ENCODE measurements around the gene RPTOR. TPM values are rescaled to one million over a fixed set of nuclear protein-coding genes. Genes with fewer than 3 reads are reported as not detected.

Gene RPTOR
- total RNA-seq, 1 experiment from 2014 or later: 46.2 TPM

DNA sequence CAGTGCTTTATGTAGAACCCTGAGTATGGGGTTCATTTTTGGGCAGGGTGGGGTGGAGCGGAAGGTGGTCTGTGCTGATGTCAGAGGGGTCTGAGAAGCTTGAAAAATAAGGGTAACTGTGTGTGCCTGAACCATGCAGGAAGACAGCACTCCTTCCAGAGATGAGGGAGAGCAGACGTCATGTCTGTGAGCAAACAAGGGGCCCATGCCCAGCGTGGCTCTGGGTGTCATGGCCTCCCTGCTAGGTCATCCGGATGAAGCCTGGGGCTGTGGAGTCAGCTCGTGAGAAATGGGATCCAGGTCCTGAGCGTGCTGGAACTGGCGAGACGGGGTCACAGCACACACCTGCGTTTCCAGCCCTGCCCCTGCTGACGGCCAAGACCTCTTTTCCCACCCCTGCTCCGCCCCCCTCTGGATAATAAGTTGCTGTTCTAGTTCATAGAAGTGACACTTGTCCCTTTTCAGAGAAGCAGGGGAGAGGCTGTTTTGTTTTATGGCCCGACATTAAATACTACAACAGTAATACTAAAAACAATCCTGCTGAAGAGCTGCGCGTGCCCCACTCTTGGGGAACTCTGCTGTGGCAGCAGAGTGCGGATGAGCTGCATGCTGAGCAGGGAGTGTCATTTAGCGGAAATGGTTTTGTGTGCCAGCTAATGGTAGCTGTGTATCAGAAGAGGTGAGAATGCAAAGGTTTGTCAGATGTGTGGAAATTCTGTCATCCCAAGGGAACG, 92.6 kb downstream of the RPTOR start:
- DNase-seq (no peak), ATAC-seq (no peak)
- ChIA-PET POLR2A (ENCODE audit: unreplicated experiment) (no interaction called here), CTCF (no interaction called here)
- Histone ChIP-seq H3F3A (ENCODE audit: low read length, unreplicated experiment) (no peaks in the 10 kb centered on the region), H3K27ac (ENCODE audit: low read length) (no peak overlapping the region), H3K27me3 (ENCODE audit: low read length) (no peaks in the 10 kb centered on the region), H3K79me2 (ENCODE audit: low read length) (peaks cover 72% of the 10 kb centered on the region), H3K9me2 (replicated peaks; ENCODE audit: low read length) (no peaks in the 10 kb centered on the region), H3K36me3 (ENCODE audit: low read depth, low read length) (no peaks in the 10 kb centered on the region), H3K9me3 (ENCODE audit: low read length) (no peaks in the 10 kb centered on the region), H4K20me1 (ENCODE audit: low read length) (0 out of 2 replicates have a peak, but pooled peaks cover 4% of the 10 kb centered on the region), H3K4me1 (ENCODE audit: insufficient read depth, low read length) (no peaks in the 10 kb centered on the region), H3K4me2 (ENCODE audit: low read length) (no peak overlapping the region), H3K4me3 (ENCODE audit: low read length) (no peak overlapping the region), H3K9ac (ENCODE audit: low read length) (no peak overlapping the region), H2AFZ (ENCODE audit: low read length) (no peak overlapping the region)
- intact Hi-C loops (cut with micrococcal nuclease): no loop called here
- TF ChIP-seq, protein P1, sequence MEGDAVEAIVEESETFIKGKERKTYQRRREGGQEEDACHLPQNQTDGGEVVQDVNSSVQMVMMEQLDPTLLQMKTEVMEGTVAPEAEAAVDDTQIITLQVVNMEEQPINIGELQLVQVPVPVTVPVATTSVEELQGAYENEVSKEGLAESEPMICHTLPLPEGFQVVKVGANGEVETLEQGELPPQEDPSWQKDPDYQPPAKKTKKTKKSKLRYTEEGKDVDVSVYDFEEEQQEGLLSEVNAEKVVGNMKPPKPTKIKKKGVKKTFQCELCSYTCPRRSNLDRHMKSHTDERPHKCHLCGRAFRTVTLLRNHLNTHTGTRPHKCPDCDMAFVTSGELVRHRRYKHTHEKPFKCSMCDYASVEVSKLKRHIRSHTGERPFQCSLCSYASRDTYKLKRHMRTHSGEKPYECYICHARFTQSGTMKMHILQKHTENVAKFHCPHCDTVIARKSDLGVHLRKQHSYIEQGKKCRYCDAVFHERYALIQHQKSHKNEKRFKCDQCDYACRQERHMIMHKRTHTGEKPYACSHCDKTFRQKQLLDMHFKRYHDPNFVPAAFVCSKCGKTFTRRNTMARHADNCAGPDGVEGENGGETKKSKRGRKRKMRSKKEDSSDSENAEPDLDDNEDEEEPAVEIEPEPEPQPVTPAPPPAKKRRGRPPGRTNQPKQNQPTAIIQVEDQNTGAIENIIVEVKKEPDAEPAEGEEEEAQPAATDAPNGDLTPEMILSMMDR (conservative IDR thresholded peaks at IDR 0.05; ENCODE audit: low read depth, low read length): no peak
- BruUV-seq (replicated peaks): no TSS peak

DNA sequence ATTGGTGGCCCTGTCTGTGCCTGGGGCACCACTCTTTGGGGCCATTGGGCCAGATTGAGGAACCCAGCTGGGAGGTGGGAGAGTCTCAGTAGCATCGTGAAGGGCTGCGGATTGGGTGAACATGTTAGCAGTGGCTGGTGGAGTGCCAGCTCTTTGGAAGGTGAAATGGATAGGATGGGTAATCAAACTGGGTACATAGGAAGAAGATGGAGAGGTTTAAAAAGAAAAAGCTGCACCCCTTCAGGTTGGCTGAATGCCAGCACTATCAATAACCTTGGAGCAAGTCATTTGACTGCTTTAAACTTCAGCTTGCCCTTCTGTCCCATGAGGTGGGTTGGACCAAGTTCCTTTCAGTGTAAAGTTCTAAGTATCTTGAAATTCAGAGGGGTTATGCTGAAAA, 95.0 kb downstream of the RPTOR start:
- ChIA-PET POLR2A (ENCODE audit: unreplicated experiment) (no interaction called here), CTCF (no interaction called here)
- H2AFZ ChIP-seq (ENCODE audit: low read length): no peak overlapping the region
- no peak overlapping the region for H3K4me2 ChIP-seq (ENCODE audit: low read length)
- H3K27ac ChIP-seq (ENCODE audit: low read length): no peak overlapping the region
- DNase-seq (no peak), ATAC-seq (no peak)
- H3K4me1 ChIP-seq (ENCODE audit: insufficient read depth, low read length): no peaks in the 10 kb centered on the region
- no TSS peak for BruUV-seq (replicated peaks)
- no peak for TF ChIP-seq EZH2phosphoT487 (IDR thresholded peaks at IDR 0.05; ENCODE audit: borderline replicate concordance, low read length)
- TF ChIP-seq EZH2 (IDR thresholded peaks at IDR 0.05; ENCODE audit: low read length, unreplicated experiment): no peak
- TF ChIP-seq, protein P1 (conservative IDR thresholded peaks at IDR 0.05; ENCODE audit: low read depth, low read length): no peak
- H3K36me3 ChIP-seq (ENCODE audit: low read depth, low read length): 0 out of 2 replicates have a peak, but pooled peaks cover 6% of the 10 kb centered on the region
- peaks cover 63% of the 10 kb centered on the region for H3K79me2 ChIP-seq (ENCODE audit: low read length)
- intact Hi-C loops (cut with micrococcal nuclease): no loop called here
- H3K27me3 ChIP-seq (ENCODE audit: low read length): no peaks in the 10 kb centered on the region
- no peaks in the 10 kb centered on the region for H3K9me2 ChIP-seq (replicated peaks; ENCODE audit: low read length)
- H3K9me3 ChIP-seq (ENCODE audit: low read length): no peaks in the 10 kb centered on the region
- H4K20me1 ChIP-seq (ENCODE audit: low read length): no peaks in the 10 kb centered on the region
- H3F3A ChIP-seq (ENCODE audit: low read length, unreplicated experiment): no peaks in the 10 kb centered on the region
- no peak overlapping the region for H3K9ac ChIP-seq (ENCODE audit: low read length)
- H3K4me3 ChIP-seq (ENCODE audit: low read length): no peak overlapping the region

DNA sequence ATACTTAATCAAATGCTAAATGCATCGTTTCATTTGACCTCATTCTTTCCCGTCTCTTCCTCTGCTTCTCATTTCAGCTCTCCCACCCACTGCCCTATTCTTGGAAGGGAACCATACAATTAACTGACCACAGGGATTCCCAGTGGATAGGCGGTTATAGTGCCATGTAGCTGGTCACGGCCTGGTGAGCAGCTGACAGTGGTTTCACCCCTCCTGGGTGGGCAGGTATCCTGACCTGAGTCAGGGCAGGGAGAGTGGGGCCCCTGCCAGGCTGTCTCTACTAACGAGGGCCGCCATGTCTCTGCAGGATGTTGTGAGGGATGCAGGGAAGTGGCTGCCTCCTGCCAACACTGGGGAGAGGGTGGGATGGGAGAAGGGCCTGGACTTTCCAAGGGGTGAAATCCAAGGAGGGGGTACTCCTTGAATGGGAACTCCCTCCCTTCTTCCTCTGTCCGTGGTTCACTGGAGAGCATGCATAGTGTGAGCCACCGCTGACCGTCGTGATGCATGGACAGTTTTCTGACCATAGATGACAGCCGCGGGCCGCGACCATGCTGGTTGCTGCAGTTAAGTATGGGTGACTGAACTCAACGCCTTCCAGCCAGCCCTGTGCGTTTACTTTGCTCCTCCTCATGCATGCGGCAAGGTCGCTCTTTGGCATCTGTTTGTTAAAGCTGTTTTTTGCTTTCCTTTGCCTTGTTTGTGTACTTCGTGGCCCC, 95.9 kb downstream of the RPTOR start:
- BruUV-seq (replicated peaks): no TSS peak
- no peak for ATAC-seq
- POLR2A ChIA-PET (ENCODE audit: unreplicated experiment): no interaction called here

More for the DNA sequence above, 95.9 kb downstream of the RPTOR start:
- TF ChIP-seq EZH2phosphoT487 (IDR thresholded peaks at IDR 0.05; ENCODE audit: borderline replicate concordance, low read length) (no peak), EZH2 (IDR thresholded peaks at IDR 0.05; ENCODE audit: low read length, unreplicated experiment) (no peak)
- TF ChIP-seq, protein P1 (conservative IDR thresholded peaks at IDR 0.05; ENCODE audit: low read depth, low read length): no peak
- H3K27ac ChIP-seq (ENCODE audit: low read length): no peak overlapping the region
- H3K4me3 ChIP-seq (ENCODE audit: low read length): no peak overlapping the region
- no peak overlapping the region for H3K9ac ChIP-seq (ENCODE audit: low read length)
- intact Hi-C loops (cut with micrococcal nuclease): no loop called here
- 0 out of 2 replicates have a peak, but pooled peaks cover 6% of the 10 kb centered on the region for H3K36me3 ChIP-seq (ENCODE audit: low read depth, low read length)
- H3K4me1 ChIP-seq (ENCODE audit: insufficient read depth, low read length): no peaks in the 10 kb centered on the region
- no peaks in the 10 kb centered on the region for H3K9me2 ChIP-seq (replicated peaks; ENCODE audit: low read length)
- no peak for DNase-seq
- H2AFZ ChIP-seq (ENCODE audit: low read length): no peak overlapping the region
- no peaks in the 10 kb centered on the region for H3K27me3 ChIP-seq (ENCODE audit: low read length)
- no peaks in the 10 kb centered on the region for H3F3A ChIP-seq (ENCODE audit: low read length, unreplicated experiment)
- H4K20me1 ChIP-seq (ENCODE audit: low read length): peaks cover 2% of the 10 kb centered on the region; the same call in 1 of the 2 replicates
- H3K4me2 ChIP-seq (ENCODE audit: low read length): no peak overlapping the region
- CTCF ChIA-PET: no interaction called here
- peaks cover 63% of the 10 kb centered on the region for H3K79me2 ChIP-seq (ENCODE audit: low read length)
- H3K9me3 ChIP-seq (ENCODE audit: low read length): no peaks in the 10 kb centered on the region
